ENCODE measurements around the gene PHLDB3. TPM values are rescaled to one million over a fixed set of nuclear protein-coding genes. Genes with fewer than 3 reads are reported as not detected.
"Not testable (repeated sequence)": the region's sequence is repeated elsewhere in the genome, so short reads cannot be mapped to it uniquely, and the experiment has no call there.

PHLDB3 gene
- total and polyA plus RNA-seq, 7 donors = 5.7 to 16.0 (median 9.0) TPM

DNA sequence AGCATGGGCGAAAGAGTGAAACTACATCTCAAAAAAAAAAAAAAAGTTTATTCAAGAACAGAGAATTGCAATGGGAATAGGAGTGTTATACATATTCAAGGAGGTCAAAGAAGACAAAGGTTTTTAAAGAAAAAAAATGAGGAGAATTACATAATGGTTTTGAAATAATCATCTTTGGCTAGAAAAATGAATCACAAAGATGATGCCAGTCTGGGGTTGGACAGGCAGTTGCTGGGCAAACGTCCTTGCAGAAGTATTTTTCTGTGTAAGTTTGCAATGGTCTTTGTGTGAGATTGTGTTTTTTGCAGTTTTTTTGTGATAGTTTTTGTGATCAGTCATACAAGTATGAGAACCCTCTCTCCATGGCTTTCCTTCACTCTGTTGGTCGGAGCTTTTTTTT, 62.8 kb downstream of the PHLDB3 start:
- no peak for DNase-seq
- intact Hi-C loops (cut with DNase I) = no loop called here
- TF ChIP-seq POLR2A (IDR thresholded peaks at IDR 0.05) = no peak
- TF ChIP-seq EP300 (IDR thresholded peaks at IDR 0.05) = no peak
- no peak for TF ChIP-seq POLR2AphosphoS5 (IDR thresholded peaks at IDR 0.05)
- no peak for TF ChIP-seq CTCF (IDR thresholded peaks at IDR 0.05)

DNA sequence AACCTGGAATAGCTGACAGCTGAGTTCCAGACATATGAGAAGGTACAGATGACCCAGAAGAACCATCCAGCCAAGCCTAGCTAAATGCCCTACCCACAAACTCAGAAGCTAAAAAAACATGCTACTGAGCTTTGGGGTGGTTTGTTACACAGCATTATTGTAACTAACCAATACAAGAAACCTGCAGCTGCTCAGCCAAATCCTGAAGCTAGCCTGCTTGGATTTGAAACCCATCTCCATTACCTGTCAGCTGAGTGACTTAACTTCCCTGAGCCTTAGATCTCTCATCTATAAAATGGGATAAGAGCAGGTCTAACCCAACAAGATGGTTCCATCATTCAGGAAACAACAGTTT, 64.9 kb downstream of the PHLDB3 start:
- intact Hi-C loops (cut with DNase I) = no loop called here
- Histone ChIP-seq H3K9me3 (no peaks in the 10 kb centered on the region), H3K4me1 (no peaks in the 10 kb centered on the region), H3K27ac (no peak overlapping the region), H3K4me3 (no peak overlapping the region), H3K36me3 (no peaks in the 10 kb centered on the region), H3K27me3 (no peaks in the 10 kb centered on the region)
- no peak for DNase-seq
- no peak for TF ChIP-seq POLR2A (IDR thresholded peaks at IDR 0.05)
- TF ChIP-seq POLR2AphosphoS5 (IDR thresholded peaks at IDR 0.05) = no peak
- no peak for TF ChIP-seq EP300 (IDR thresholded peaks at IDR 0.05)
- no peak for TF ChIP-seq CTCF (IDR thresholded peaks at IDR 0.05)

More for the DNA sequence above, 62.8 kb downstream of the PHLDB3 start:
- H3K9me3 ChIP-seq = no peaks in the 10 kb centered on the region
- H3K4me1 ChIP-seq = no peaks in the 10 kb centered on the region
- H3K4me3 ChIP-seq = no peak overlapping the region
- H3K36me3 ChIP-seq = no peaks in the 10 kb centered on the region
- no peak overlapping the region for H3K27ac ChIP-seq
- 79 to 80% methylated on average over 3 of the region's 3 CpGs for WGBS, 2 donors
- no peaks in the 10 kb centered on the region for H3K27me3 ChIP-seq

DNA sequence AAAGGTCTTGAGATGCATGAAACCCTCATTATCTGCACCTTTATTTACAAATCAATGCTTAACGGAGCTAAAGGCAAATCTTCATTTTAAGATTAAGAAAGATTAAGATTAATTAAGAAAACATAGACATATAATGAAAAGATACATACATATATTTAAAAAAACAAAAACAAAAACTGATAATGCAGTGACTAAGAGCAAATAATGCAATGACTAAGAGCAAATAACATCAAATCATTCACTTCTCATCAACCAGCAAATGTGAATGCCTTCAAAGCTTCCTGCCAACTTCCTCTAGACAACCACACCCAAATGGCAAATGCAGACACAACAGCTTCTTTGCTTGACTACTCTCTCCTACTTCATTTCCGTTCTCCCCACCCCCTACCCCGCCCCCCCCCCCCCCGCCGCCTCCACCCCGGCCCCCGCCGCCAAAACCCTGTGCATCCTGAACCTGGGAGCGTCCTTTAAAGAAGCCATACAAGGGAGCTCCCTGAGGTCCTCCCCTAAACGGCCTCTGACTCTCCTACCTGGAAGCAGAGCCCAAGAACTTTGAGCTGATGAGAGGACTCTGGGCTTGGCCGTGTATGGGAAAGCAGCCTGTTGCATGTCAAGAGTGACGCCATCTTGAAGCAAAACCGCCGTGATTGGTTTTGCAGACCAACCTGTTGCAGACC, 65.4 kb downstream of the PHLDB3 start:
- no peaks in the 10 kb centered on the region for H3K36me3 ChIP-seq
- no peaks in the 10 kb centered on the region for H3K4me1 ChIP-seq
- peak overlapping the region in 2 of 4 donors; percentile 0 to 21 for H3K27ac ChIP-seq
- 22 to 31% methylated on average over 14 of the region's 14 CpGs for WGBS, 2 donors
- no peaks in the 10 kb centered on the region for H3K9me3 ChIP-seq
- no peak for DNase-seq
- H3K27me3 ChIP-seq = no peaks in the 10 kb centered on the region
- intact Hi-C loops (cut with DNase I) = no loop called here
- TF ChIP-seq EP300 (IDR thresholded peaks at IDR 0.05) (no peak), POLR2AphosphoS5 (IDR thresholded peaks at IDR 0.05) (no peak), POLR2A (IDR thresholded peaks at IDR 0.05) (no peak), CTCF (IDR thresholded peaks at IDR 0.05) (no peak)
- no peak overlapping the region for H3K4me3 ChIP-seq

- 22 to 48% methylated on average over 9 of the region's 9 CpGs for WGBS, 2 donors
- TF ChIP-seq POLR2AphosphoS5 (IDR thresholded peaks at IDR 0.05) (peak; percentile 67 to 94 (median 90)), POLR2A (IDR thresholded peaks at IDR 0.05) (no peak)
- Histone ChIP-seq H3K27me3 (no peaks in the 10 kb centered on the region), H3K27ac (peak overlapping the region in 2 of 4 donors; percentile 0 to 21), H3K4me3 (no peak overlapping the region), H3K9me3 (no peaks in the 10 kb centered on the region), H3K4me1 (no peaks in the 10 kb centered on the region), H3K36me3 (no peaks in the 10 kb centered on the region)
- DNase-seq = peak; percentile 86
- intact Hi-C loops (cut with DNase I) = no loop called here
Observed at GRCh38 chr19:43438291-43439031, 66.1 kb downstream of the PHLDB3 start.

- 88 to 96% methylated on average over 6 of the region's 6 CpGs for WGBS, 2 donors
- H3K36me3 ChIP-seq = no peaks in the 10 kb centered on the region
- no peak overlapping the region for H3K4me3 ChIP-seq
- H3K4me1 ChIP-seq = no peaks in the 10 kb centered on the region
- no peak for DNase-seq
- TF ChIP-seq POLR2A (IDR thresholded peaks at IDR 0.05) = no peak
- no peak for TF ChIP-seq EP300 (IDR thresholded peaks at IDR 0.05)
- TF ChIP-seq POLR2AphosphoS5 (IDR thresholded peaks at IDR 0.05) = no peak
- TF ChIP-seq CTCF (IDR thresholded peaks at IDR 0.05) = no peak
- H3K9me3 ChIP-seq = no peaks in the 10 kb centered on the region
- intact Hi-C loops (cut with DNase I) = no loop called here
- no peaks in the 10 kb centered on the region for H3K27me3 ChIP-seq
- H3K27ac ChIP-seq = no peak overlapping the region
Observed at GRCh38 chr19:43437712-43438111, 66.8 kb downstream of the PHLDB3 start.

GRCh38 chr19:43437284-43437683, 67.3 kb downstream of the PHLDB3 start:
- H3K36me3 ChIP-seq; DNase-seq; H3K4me3 ChIP-seq; H3K27ac ChIP-seq; H3K9me3 ChIP-seq; intact Hi-C loops (cut with DNase I); H3K4me1 ChIP-seq; H3K27me3 ChIP-seq: not testable (repeated sequence)
- WGBS, 2 donors = 89 to 95% methylated on average over 11 of the region's 11 CpGs

Measured in sigmoid colon (tissue), 7 donors.